Immature natural killer cell (primary cell): ENCODE results near the gene GJA10. TPM values are rescaled to one million over a fixed set of nuclear protein-coding genes. Genes with fewer than 3 reads are reported as not detected.
"Not testable (repeated sequence)": the region's sequence is repeated elsewhere in the genome, so short reads cannot be mapped to it uniquely, and the experiment has no call there.

Experiments used
- DNase-seq, 3 donors: peaks; one replicate each; pipeline ENCODE4 v3.0.0; 2022; ENCODE audit warnings: mixed read lengths in 1 of 3
- H3K27ac Mint-ChIP-seq, 6 donors: one replicate each; pipeline ENCODE4 v1.8.0; 2020; ENCODE audit warnings: mixed read lengths in 6 of 6, mild to moderate bottlenecking in 5 of 6, inconsistent platforms in 4 of 6, moderate library complexity in 3 of 6
- H3K27me3 Mint-ChIP-seq, 3 donors: one replicate each; pipeline ENCODE4 v1.8.0; 2020 to 2021; ENCODE audit warnings: low read depth in 3 of 3, mild to moderate bottlenecking in 3 of 3, mixed read lengths in 3 of 3, moderate library complexity in 3 of 3, inconsistent platforms in 1 of 3
- H3K36me3 Mint-ChIP-seq, 3 donors: one replicate each; pipeline ENCODE4 v1.8.0; 2020; ENCODE audit warnings: mixed read lengths in 3 of 3, inconsistent platforms in 2 of 3, mild to moderate bottlenecking in 2 of 3
- H3K4me1 Mint-ChIP-seq, 2 donors: one replicate each; pipeline ENCODE4 v1.8.0; 2020; ENCODE audit warnings: inconsistent platforms in 2 of 2, mild to moderate bottlenecking in 2 of 2, mixed read lengths in 2 of 2, moderate library complexity in 1 of 2
- H3K4me3 Mint-ChIP-seq, 5 donors: one replicate each; pipeline ENCODE4 v1.8.0; 2020; ENCODE audit warnings: mild to moderate bottlenecking in 5 of 5, mixed read lengths in 5 of 5, inconsistent platforms in 3 of 5, moderate library complexity in 3 of 5
- H3K9me3 Mint-ChIP-seq, 6 donors: one replicate each; pipeline ENCODE4 v1.8.0; 2020; ENCODE audit warnings: mild to moderate bottlenecking in 6 of 6, mixed read lengths in 6 of 6, inconsistent platforms in 4 of 6, moderate library complexity in 3 of 6
- polyA plus RNA-seq, 3 donors: library from polyadenylated mRNA; unstranded; fragments of 300-500 nt; fragmentation: Illumina TruSeq; gene quantifications; one replicate each; pipeline ENCODE4 v1.2.3, GENCODE V29; 2021

GJA10 gene
- polyA plus RNA-seq, 3 donors from 2014 or later, result not detected

DNA sequence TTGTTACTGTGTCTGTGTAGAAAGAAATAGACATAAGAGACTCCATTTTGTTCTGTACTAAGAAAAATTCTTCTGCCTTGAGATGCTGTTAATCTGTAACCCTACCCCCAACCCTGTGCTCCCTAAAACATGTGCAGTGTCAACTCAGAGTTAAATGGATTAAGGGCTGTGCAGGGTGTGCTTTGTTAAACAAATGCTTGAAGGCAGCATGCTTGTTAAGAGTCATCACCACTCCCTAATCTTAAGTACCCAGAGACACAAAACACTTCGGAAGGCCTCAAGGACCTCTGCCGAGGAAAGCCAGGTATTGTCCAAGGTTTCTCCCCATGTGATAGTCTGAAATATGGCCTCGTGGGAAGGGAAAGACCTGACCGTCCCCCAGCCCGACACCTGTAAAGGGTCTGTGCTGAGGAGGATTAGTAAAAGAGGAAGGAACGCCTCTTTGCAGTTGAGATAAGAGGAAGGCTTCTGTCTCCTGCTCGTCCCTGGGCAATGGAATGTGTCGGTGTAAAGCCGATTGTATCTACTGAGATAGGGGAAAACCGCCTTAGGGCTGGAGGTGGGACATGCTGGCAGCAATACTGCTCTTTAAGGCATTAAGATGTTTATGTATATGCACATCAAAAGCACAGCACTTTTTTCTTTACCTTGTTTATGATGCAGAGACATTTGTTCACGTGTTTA lies 3.3 kb upstream of the GJA10 start:
- H3K36me3 Mint-ChIP-seq, H3K4me1 Mint-ChIP-seq, H3K4me3 Mint-ChIP-seq, H3K9me3 Mint-ChIP-seq, H3K27ac Mint-ChIP-seq, DNase-seq: not testable (repeated sequence)
- peaks cover under 1 to 18% (median 9%) of the 10 kb centered on the region in 3 donors for H3K27me3 Mint-ChIP-seq

DNA sequence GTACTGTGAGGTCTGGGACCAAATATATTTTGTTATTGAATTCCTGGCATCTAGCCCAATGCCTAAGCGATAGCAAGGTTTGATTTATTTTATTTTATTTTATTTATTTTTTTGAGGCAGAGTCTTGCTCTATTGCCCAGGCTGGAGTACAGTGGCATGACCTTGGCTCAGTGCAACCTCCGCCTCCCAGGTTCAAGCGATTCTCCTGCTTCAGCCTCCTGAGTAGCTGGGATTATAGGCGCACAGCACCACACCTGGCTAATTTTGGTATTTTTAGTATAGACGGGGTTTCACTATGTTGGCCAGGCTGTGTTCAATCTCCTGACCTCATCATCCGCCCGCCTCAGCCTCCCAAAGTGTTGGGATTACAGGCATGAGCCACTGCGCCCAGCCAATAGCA lies 1.7 kb upstream of the GJA10 start:
- H3K36me3 Mint-ChIP-seq, H3K27ac Mint-ChIP-seq, DNase-seq, H3K4me3 Mint-ChIP-seq, H3K9me3 Mint-ChIP-seq, H3K4me1 Mint-ChIP-seq: not testable (repeated sequence)
- peaks cover 5 to 21% (median 13%) of the 10 kb centered on the region in 3 donors for H3K27me3 Mint-ChIP-seq

GRCh38 chr6:89895276-89895874 lies 1.1 kb downstream of the GJA10 start:
- DNase-seq, result no peak
- Mint-ChIP-seq H3K4me1 (no peaks in the 10 kb centered on the region), H3K36me3 (no peaks in the 10 kb centered on the region), H3K4me3 (no peak overlapping the region), H3K27me3 (peaks cover 6 to 23% (median 19%) of the 10 kb centered on the region in 3 donors), H3K27ac (no peak overlapping the region), H3K9me3 (no peaks in the 10 kb centered on the region)

- H3K9me3 Mint-ChIP-seq, H3K4me1 Mint-ChIP-seq, H3K27me3 Mint-ChIP-seq, DNase-seq, H3K36me3 Mint-ChIP-seq: not testable (repeated sequence)
- H3K27ac Mint-ChIP-seq, result peak overlapping the region in 2 of 6 donors; percentile 58 to 62
- peak overlapping the region in 3 of 5 donors; percentile 21 to 51 (median 23) for H3K4me3 Mint-ChIP-seq
Observed at GRCh38 chr6:89910001-89910901, 16.0 kb downstream of the GJA10 start.

DNA sequence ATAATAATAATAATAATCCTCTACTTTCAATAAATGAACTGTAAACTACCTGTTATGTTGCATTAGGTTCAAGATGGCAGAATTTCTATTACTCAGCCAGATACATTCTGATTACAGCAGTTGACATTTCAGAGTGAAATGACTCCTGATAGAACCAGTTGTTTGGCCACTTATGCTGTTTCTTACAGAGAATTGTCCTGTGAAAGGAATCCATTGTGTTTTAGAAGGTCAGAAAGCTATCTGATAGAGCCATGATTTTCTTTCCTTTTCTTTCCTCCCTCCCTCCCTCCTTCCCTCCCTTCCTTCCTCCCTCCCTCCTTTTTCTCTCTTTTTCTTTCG lies 16.6 kb downstream of the GJA10 start:
- Mint-ChIP-seq H3K27ac (no peak overlapping the region), H3K4me1 (peaks cover 4 to 8% of the 10 kb centered on the region in 2 donors), H3K4me3 (no peak overlapping the region), H3K36me3 (no peaks in the 10 kb centered on the region), H3K9me3 (peaks cover 0 to 5% (median 0%) of the 10 kb centered on the region in 6 donors), H3K27me3 (peaks cover 3 to 6% (median 4%) of the 10 kb centered on the region in 3 donors)
- DNase-seq, result no peak

GRCh38 chr6:89916136-89916920 lies 22.1 kb downstream of the GJA10 start:
- H3K27ac Mint-ChIP-seq, result no peak overlapping the region

GRCh38 chr6:89917216-89917615 lies 22.9 kb downstream of the GJA10 start:
- Mint-ChIP-seq H3K27me3 (peaks cover 1 to 5% (median 3%) of the 10 kb centered on the region in 3 donors), H3K36me3 (peaks cover 5 to 13% (median 9%) of the 10 kb centered on the region in 3 donors), H3K9me3 (peaks cover 6 to 20% (median 13%) of the 10 kb centered on the region in 6 donors), H3K4me3 (no peak overlapping the region), H3K4me1 (no peaks in the 10 kb centered on the region), H3K27ac (no peak overlapping the region)
- no peak for DNase-seq

More at GRCh38 chr6:89916136-89916920, 22.1 kb downstream of the GJA10 start:
- peaks cover 1 to 5% (median 3%) of the 10 kb centered on the region in 3 donors for H3K27me3 Mint-ChIP-seq
- H3K9me3 Mint-ChIP-seq, result peaks cover 6 to 20% (median 13%) of the 10 kb centered on the region in 6 donors
- no peak overlapping the region for H3K4me3 Mint-ChIP-seq
- H3K36me3 Mint-ChIP-seq, result peaks cover 5 to 13% (median 9%) of the 10 kb centered on the region in 3 donors
- DNase-seq, result no peak
- no peaks in the 10 kb centered on the region for H3K4me1 Mint-ChIP-seq

DNA sequence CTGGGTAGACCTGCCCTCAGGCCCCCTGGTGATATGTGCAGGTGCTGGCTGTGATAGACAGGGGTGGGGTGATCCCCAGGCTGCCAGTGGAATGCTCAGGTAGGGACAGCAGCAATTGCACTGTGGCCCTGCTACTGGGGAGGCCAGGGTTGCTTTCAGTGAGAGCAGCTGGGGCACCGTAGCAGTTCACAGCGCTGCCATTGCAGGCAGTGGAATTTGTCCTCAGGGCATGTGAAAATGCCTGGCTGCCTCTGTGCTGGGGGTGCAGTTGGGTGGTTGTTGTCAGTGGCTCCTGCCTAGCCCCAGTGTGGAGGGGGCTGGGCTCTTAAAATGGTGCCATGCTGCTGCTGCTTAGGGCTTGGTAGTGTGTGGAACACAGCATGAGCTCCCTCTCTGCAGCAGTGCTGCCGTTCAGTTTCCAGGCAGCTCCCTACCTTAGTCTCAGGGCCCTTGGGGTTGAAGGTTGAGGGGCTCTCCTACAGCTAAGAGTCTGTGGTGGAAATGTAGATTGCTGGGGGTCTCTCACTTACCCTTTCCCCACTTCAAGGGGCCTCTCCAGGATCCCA lies 23.6 kb downstream of the GJA10 start:
- Mint-ChIP-seq H3K27ac (no peak overlapping the region), H3K4me3 (no peak overlapping the region), H3K9me3 (peaks cover 6 to 20% (median 13%) of the 10 kb centered on the region in 6 donors), H3K27me3 (peaks cover 1 to 8% (median 3%) of the 10 kb centered on the region in 3 donors), H3K36me3 (peaks cover 5 to 13% (median 9%) of the 10 kb centered on the region in 3 donors), H3K4me1 (no peaks in the 10 kb centered on the region)
- no peak for DNase-seq

- no peak overlapping the region for H3K4me3 Mint-ChIP-seq
- peaks cover 7 to 10% of the 10 kb centered on the region in 2 donors for H3K4me1 Mint-ChIP-seq
Observed at GRCh38 chr6:89921197-89921596, 26.9 kb downstream of the GJA10 start.

DNA sequence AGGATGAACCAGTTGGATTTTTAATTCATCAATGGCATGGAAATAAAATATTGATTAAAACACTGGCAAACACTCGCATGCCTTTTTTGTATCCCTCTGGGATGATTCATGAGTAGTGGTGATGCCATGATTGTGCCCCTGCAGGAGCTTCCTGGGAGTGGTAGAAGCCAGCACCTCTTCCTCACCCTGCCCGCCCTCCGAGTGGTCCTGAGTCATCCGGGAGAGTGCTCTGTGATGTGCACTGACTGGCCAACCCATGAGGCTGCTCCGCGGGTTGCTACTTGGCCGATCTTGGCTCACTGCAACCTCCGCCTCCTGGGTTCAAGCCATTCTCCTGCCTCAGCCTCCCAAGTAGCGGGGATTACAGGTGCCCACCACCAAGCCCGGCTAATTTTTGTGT lies 27.4 kb downstream of the GJA10 start:
- no peak for DNase-seq
- no peak overlapping the region for H3K4me3 Mint-ChIP-seq
- H3K36me3 Mint-ChIP-seq, result peaks cover 2 to 7% (median 5%) of the 10 kb centered on the region in 3 donors
- peaks cover 1 to 8% (median 2%) of the 10 kb centered on the region in 3 donors for H3K27me3 Mint-ChIP-seq
- H3K9me3 Mint-ChIP-seq, result peaks cover 3 to 8% (median 5%) of the 10 kb centered on the region in 6 donors
- H3K4me1 Mint-ChIP-seq, result peaks cover 9 to 15% of the 10 kb centered on the region in 2 donors
- no peak overlapping the region for H3K27ac Mint-ChIP-seq

More at GRCh38 chr6:89921197-89921596, 26.9 kb downstream of the GJA10 start:
- Mint-ChIP-seq H3K27me3 (peaks cover 1 to 10% (median 2%) of the 10 kb centered on the region in 3 donors), H3K36me3 (peaks cover 5 to 12% (median 7%) of the 10 kb centered on the region in 3 donors), H3K9me3 (peaks cover 5 to 13% (median 9%) of the 10 kb centered on the region in 6 donors), H3K27ac (no peak overlapping the region)
- no peak for DNase-seq

DNA sequence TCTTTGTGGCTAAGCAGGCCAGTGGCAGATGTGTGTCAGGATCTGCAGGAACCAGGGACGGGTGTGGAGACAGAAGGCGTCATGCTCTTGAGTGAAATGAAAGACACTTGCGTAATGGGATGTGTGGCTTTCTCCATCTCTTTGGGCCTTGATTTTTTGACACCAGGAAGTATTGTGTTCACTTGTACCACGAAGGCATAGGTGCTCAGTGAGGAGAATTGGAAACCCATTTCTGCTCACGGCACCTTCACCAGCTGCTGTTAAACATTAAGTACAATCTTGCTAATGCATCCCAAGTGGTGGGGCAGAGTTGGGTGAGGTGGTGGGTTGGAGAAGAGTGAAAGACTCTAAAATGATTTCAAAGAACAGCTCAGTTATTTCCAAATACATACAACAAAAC lies 30.0 kb downstream of the GJA10 start:
- H3K4me3 Mint-ChIP-seq, result no peak overlapping the region
- no peaks in the 10 kb centered on the region for H3K9me3 Mint-ChIP-seq
- no peak for DNase-seq
- peak overlapping the region in 1 of 6 donors; percentile 46 for H3K27ac Mint-ChIP-seq
- H3K36me3 Mint-ChIP-seq, result peaks cover 0 to 7% (median under 1%) of the 10 kb centered on the region in 3 donors
- peaks cover 12 to 21% of the 10 kb centered on the region in 2 donors for H3K4me1 Mint-ChIP-seq
- peaks cover 2 to 7% (median 2%) of the 10 kb centered on the region in 3 donors for H3K27me3 Mint-ChIP-seq

DNA sequence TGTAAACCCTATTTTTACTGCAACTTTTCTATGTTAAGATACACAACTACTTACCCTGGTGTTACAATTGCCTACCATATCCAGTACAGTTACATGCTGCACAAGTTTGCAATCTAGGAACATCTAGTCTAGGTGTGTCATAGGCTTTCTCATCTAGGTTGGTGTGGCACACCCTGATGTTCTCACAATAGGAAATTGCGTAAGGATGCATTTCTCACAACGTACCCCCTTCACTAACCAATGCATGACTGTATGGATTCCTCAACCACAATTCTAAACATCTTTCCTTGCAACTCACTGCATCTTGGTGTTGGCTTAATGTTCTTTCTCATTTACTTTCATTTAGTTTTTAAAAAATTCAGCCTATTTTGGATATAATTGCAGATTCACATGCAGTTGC lies 31.6 kb downstream of the GJA10 start:
- Mint-ChIP-seq H3K4me3 (no peak overlapping the region), H3K27ac (no peak overlapping the region), H3K9me3 (no peaks in the 10 kb centered on the region), H3K4me1 (peaks cover 20 to 32% of the 10 kb centered on the region in 2 donors), H3K36me3 (peaks cover 0 to 10% (median 6%) of the 10 kb centered on the region in 3 donors), H3K27me3 (peaks cover 2 to 7% (median 2%) of the 10 kb centered on the region in 3 donors)
- no peak for DNase-seq

GRCh38 chr6:89927264-89927663 lies 33.0 kb downstream of the GJA10 start:
- H3K36me3 Mint-ChIP-seq, result peaks cover 9 to 22% (median 13%) of the 10 kb centered on the region in 3 donors
- peaks cover 2 to 5% (median 2%) of the 10 kb centered on the region in 3 donors for H3K27me3 Mint-ChIP-seq
- no peak overlapping the region for H3K4me3 Mint-ChIP-seq
- peak overlapping the region in 1 of 6 donors; percentile 2 for H3K27ac Mint-ChIP-seq
- H3K4me1 Mint-ChIP-seq, result peaks cover 20 to 32% of the 10 kb centered on the region in 2 donors
- H3K9me3 Mint-ChIP-seq, result no peaks in the 10 kb centered on the region
- DNase-seq, result no peak
